H9 (cell line): ENCODE results near the gene TXNDC11. TPM values are rescaled to one million over a fixed set of nuclear protein-coding genes. Genes with fewer than 3 reads are reported as not detected.

Experiments used
- DNase-seq: peaks from one replicate; pipeline ENCODE4 v3.0.0-alpha.2; 2017
- H2AFZ ChIP-seq: one replicate; pipeline ENCODE4 v1.6.1; 2013; ENCODE audit warnings: mild to moderate bottlenecking, low read length, control low read depth, moderate library complexity
- H2AK5ac ChIP-seq: 2 replicates; pipeline ENCODE4 v1.6.1; 2013; ENCODE audit warnings: low read length, control low read depth, mixed read lengths; ENCODE audit not compliant: insufficient read length
- H2BK120ac ChIP-seq: one replicate; pipeline ENCODE4 v1.6.1; 2013; ENCODE audit warnings: low read depth, mild to moderate bottlenecking, low read length, control low read depth, inconsistent platforms; ENCODE audit not compliant: poor library complexity, severe bottlenecking
- H2BK12ac ChIP-seq: 2 replicates; pipeline ENCODE4 v1.6.1; 2013; ENCODE audit warnings: low read length, control low read depth, mixed read lengths, low read depth; ENCODE audit not compliant: insufficient read length
- H2BK15ac ChIP-seq: 2 replicates; pipeline ENCODE4 v1.6.1; 2013; ENCODE audit warnings: low read depth, low read length, control low read depth
- H2BK20ac ChIP-seq: one replicate; pipeline ENCODE4 v1.6.1; 2013; ENCODE audit warnings: low read depth, mild to moderate bottlenecking, low read length, control low read depth, inconsistent platforms; ENCODE audit not compliant: poor library complexity, severe bottlenecking
- H2BK5ac ChIP-seq: 2 replicates; pipeline ENCODE4 v1.6.1; 2013; ENCODE audit warnings: low read length, control low read depth, mixed read lengths; ENCODE audit not compliant: insufficient read length
- H3K14ac ChIP-seq: 2 replicates; pipeline ENCODE4 v1.6.1; 2013; ENCODE audit warnings: low read length, control low read depth; ENCODE audit not compliant: insufficient read depth
- H3K18ac ChIP-seq: 2 replicates; pipeline ENCODE4 v1.6.1; 2013; ENCODE audit warnings: low read depth, mild to moderate bottlenecking, mixed read lengths, low read length, control low read depth; ENCODE audit not compliant: insufficient read length
- H3K23ac ChIP-seq: 2 replicates; pipeline ENCODE4 v1.6.1; 2013; ENCODE audit warnings: low read length, control low read depth, mixed read lengths, low read depth; ENCODE audit not compliant: insufficient read length
- H3K23me2 ChIP-seq: 2 replicates; pipeline ENCODE4 v1.6.1; 2013; ENCODE audit warnings: low read depth, mild to moderate bottlenecking, mixed read lengths, low read length, control low read depth; ENCODE audit not compliant: insufficient read length, poor library complexity, severe bottlenecking
- H3K27ac ChIP-seq: 2 replicates; pipeline ENCODE4 v1.5.1; 2013; ENCODE audit warnings: low read length, control low read depth, mixed read lengths, low read depth; ENCODE audit not compliant: insufficient read length
- H3K27me3 ChIP-seq: 2 replicates; pipeline ENCODE4 v1.6.1; 2013; ENCODE audit warnings: low read length, control low read depth, inconsistent platforms; ENCODE audit not compliant: insufficient read depth
- H3K4ac ChIP-seq: 2 replicates; pipeline ENCODE4 v1.6.1; 2013; ENCODE audit warnings: low read depth, mild to moderate bottlenecking, control low read depth, inconsistent platforms, low read length, moderate library complexity
- H3K4me1 ChIP-seq: 2 replicates; pipeline ENCODE4 v1.6.1; 2013; ENCODE audit warnings: low read length, control low read depth, inconsistent platforms; ENCODE audit not compliant: insufficient read depth
- H3K4me2 ChIP-seq: 2 replicates; pipeline ENCODE4 v1.6.1; 2013; ENCODE audit warnings: low read length, control low read depth, mixed read lengths; ENCODE audit not compliant: insufficient read length, insufficient read depth
- H3K56ac ChIP-seq: 2 replicates; pipeline ENCODE4 v1.6.1; 2013; ENCODE audit warnings: low read depth, mild to moderate bottlenecking, mixed read lengths, low read length, control low read depth; ENCODE audit not compliant: insufficient read length
- H3K79me1 ChIP-seq: 2 replicates; pipeline ENCODE4 v1.6.1; 2013; ENCODE audit warnings: low read depth, mild to moderate bottlenecking, moderate library complexity, low read length, control low read depth, inconsistent platforms; ENCODE audit not compliant: insufficient read depth, poor library complexity, severe bottlenecking
- H3K79me2 ChIP-seq: 2 replicates; pipeline ENCODE4 v1.6.1; 2013; ENCODE audit warnings: low read length, control low read depth, inconsistent platforms; ENCODE audit not compliant: insufficient read depth
- H3K9ac ChIP-seq: 2 replicates; pipeline ENCODE4 v1.6.1; 2013; ENCODE audit warnings: low read length, control low read depth, mixed read lengths; ENCODE audit not compliant: insufficient read length; ENCODE audit errors: extremely low read depth
- H3K9me3 ChIP-seq: one replicate; pipeline ENCODE4 v1.6.1; 2013; ENCODE audit warnings: low read depth, low read length, inconsistent platforms; ENCODE audit not compliant: control insufficient read depth
- H3T11ph ChIP-seq: one replicate; pipeline ENCODE4 v1.6.1; 2013; ENCODE audit warnings: mild to moderate bottlenecking, low read length, control low read depth, inconsistent platforms
- H4K20me1 ChIP-seq: one replicate; pipeline ENCODE4 v1.6.1; 2013; ENCODE audit not compliant: control insufficient read depth, insufficient read length, insufficient read depth
- H4K5ac ChIP-seq: 2 replicates; pipeline ENCODE4 v1.6.1; 2013; ENCODE audit warnings: low read depth, mild to moderate bottlenecking, mixed read lengths, low read length, control low read depth; ENCODE audit not compliant: insufficient read length
- H4K8ac ChIP-seq: replicated peaks from 2 replicates; pipeline ENCODE4 v1.6.1; 2013; ENCODE audit warnings: low read length, control low read depth, mixed read lengths, low read depth; ENCODE audit not compliant: insufficient read length
- H4K91ac ChIP-seq: 2 replicates; pipeline ENCODE4 v1.6.1; 2013; ENCODE audit warnings: low read depth, mild to moderate bottlenecking, moderate library complexity, mixed read lengths, low read length, control low read depth; ENCODE audit not compliant: insufficient read length
- H3K27ac Mint-ChIP-seq, 3 experiments: 2 replicates in 2 of 3; 3 replicates in 1 of 3; pipeline ENCODE4 v1.8.0; 2020 to 2021; ENCODE audit warnings: mixed read lengths in 3 of 3, mild to moderate bottlenecking in 1 of 3, moderate library complexity in 1 of 3
- H3K27me3 Mint-ChIP-seq: 2 replicates; pipeline ENCODE4 v1.8.0; 2021; ENCODE audit warnings: low read depth, mild to moderate bottlenecking, moderate library complexity, mixed read lengths
- H3K36me3 Mint-ChIP-seq, 3 experiments: 2 replicates in 2 of 3; 3 replicates in 1 of 3; pipeline ENCODE4 v1.8.0; 2020 to 2021; ENCODE audit warnings: low read depth in 3 of 3, mixed read lengths in 3 of 3; ENCODE audit not compliant: insufficient read depth in 1 of 3
- H3K4me1 Mint-ChIP-seq, 2 experiments: 2 replicates each; pipeline ENCODE4 v1.8.0; 2020; ENCODE audit warnings: mixed read lengths in 2 of 2
- H3K4me3 Mint-ChIP-seq, 2 experiments: 2 replicates in 1 of 2; 3 replicates in 1 of 2; pipeline ENCODE4 v1.8.0; 2020 to 2021; ENCODE audit warnings: mild to moderate bottlenecking in 2 of 2, mixed read lengths in 2 of 2, moderate library complexity in 1 of 2
- H3K9me3 Mint-ChIP-seq, 2 experiments: 2 replicates in 1 of 2; 3 replicates in 1 of 2; pipeline ENCODE4 v1.8.0; 2020; ENCODE audit warnings: mild to moderate bottlenecking in 2 of 2, mixed read lengths in 2 of 2, moderate library complexity in 1 of 2
- WGBS: extraction: QIAGEN DNeasy Blood & Tissue Kit; methylation state at CpG from one replicate; pipeline ENCODE4 v1.1.7; 2013; ENCODE audit warnings: missing lambda C conversion rate, low lambda C conversion rate, mixed read lengths; ENCODE audit not compliant: insufficient read length; ENCODE audit errors: extremely low coverage; 5-methylcytosine and 5-hydroxymethylcytosine counted together
- total RNA-seq: library from RNA; stranded (reverse); gene quantifications from 2 replicates; pipeline ENCODE4 v1.2.1, GENCODE V29; 2021
- TF ChIP-seq, protein P1 (sequence below): fragments of 200-600 bp; sonication (generic); conservative IDR thresholded peaks from 3 replicates; pipeline ENCODE4 v1.8.0; 2021; ENCODE audit warnings: antibody characterized with exemption, mild to moderate bottlenecking

Gene TXNDC11
- total RNA-seq, 1 experiment from 2014 or later: 12.2 TPM

DNA sequence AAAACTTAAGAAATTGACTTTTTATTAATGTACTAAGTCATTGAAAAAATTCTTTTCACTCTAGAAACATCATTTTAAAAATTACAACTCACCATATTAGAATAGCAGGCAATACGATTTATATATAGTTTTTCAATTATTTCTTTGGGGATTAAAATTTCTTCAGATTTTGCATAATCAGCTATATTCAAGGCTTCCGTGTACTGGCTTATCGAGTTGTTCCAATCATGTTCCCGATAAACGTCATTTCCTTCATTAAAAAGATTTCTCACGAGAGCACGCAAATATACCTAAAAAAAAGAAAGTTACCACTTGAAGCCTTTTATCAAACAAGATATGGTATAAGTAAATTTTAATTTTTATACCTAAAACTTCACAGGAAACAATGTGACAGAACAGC lies 36.4 kb upstream of the TXNDC11 start:
- no peak overlapping the region for H3K9ac ChIP-seq
- no peaks in the 10 kb centered on the region for H4K20me1 ChIP-seq
- peaks cover 8 to 33% (median 33%) of the 10 kb centered on the region in 3 experiments; a peak in 6 of 7 replicates for H3K36me3 Mint-ChIP-seq
- H3K23me2 ChIP-seq: no peaks in the 10 kb centered on the region
- DNase-seq: no peak
- H3K18ac ChIP-seq: no peak overlapping the region
- H3K4me1 ChIP-seq: peaks cover 5% of the 10 kb centered on the region; the same call in 1 of the 2 replicates
- H3K27me3 Mint-ChIP-seq: no peaks in the 10 kb centered on the region
- TF ChIP-seq, protein P1, sequence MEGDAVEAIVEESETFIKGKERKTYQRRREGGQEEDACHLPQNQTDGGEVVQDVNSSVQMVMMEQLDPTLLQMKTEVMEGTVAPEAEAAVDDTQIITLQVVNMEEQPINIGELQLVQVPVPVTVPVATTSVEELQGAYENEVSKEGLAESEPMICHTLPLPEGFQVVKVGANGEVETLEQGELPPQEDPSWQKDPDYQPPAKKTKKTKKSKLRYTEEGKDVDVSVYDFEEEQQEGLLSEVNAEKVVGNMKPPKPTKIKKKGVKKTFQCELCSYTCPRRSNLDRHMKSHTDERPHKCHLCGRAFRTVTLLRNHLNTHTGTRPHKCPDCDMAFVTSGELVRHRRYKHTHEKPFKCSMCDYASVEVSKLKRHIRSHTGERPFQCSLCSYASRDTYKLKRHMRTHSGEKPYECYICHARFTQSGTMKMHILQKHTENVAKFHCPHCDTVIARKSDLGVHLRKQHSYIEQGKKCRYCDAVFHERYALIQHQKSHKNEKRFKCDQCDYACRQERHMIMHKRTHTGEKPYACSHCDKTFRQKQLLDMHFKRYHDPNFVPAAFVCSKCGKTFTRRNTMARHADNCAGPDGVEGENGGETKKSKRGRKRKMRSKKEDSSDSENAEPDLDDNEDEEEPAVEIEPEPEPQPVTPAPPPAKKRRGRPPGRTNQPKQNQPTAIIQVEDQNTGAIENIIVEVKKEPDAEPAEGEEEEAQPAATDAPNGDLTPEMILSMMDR: no peak
- peaks cover 0 to 10% of the 10 kb centered on the region in 2 experiments; a peak in 2 of 4 replicates for H3K4me1 Mint-ChIP-seq
- H2BK12ac ChIP-seq: no peak overlapping the region
- H2AK5ac ChIP-seq: no peak overlapping the region
- H2BK20ac ChIP-seq: no peak overlapping the region
- no peak overlapping the region for H3K27ac Mint-ChIP-seq
- H3K14ac ChIP-seq: no peak overlapping the region
- H3K4ac ChIP-seq: no peak overlapping the region
- H3K79me2 ChIP-seq: peaks cover 4% of the 10 kb centered on the region; the same call in 1 of the 2 replicates
- H4K5ac ChIP-seq: no peak overlapping the region
- no peak overlapping the region for H2AFZ ChIP-seq
- H3K23ac ChIP-seq: no peak overlapping the region
- H4K91ac ChIP-seq: no peak overlapping the region
- no peaks in the 10 kb centered on the region for H3K9me3 ChIP-seq
- H3K9me3 Mint-ChIP-seq: no peaks in the 10 kb centered on the region
- no peak overlapping the region for H4K8ac ChIP-seq
- H3K79me1 ChIP-seq: peaks cover 6% of the 10 kb centered on the region
- H3T11ph ChIP-seq: no peak overlapping the region
- H3K4me3 Mint-ChIP-seq: no peak overlapping the region
- no peak overlapping the region for H3K4me2 ChIP-seq
- no peaks in the 10 kb centered on the region for H3K27me3 ChIP-seq
- no CpG with 5 or more reads among the region's 7 CpGs for WGBS
- H3K56ac ChIP-seq: no peak overlapping the region
- no peak overlapping the region for H2BK5ac ChIP-seq
- no peak overlapping the region for H3K27ac ChIP-seq
- no peak overlapping the region for H2BK120ac ChIP-seq
- no peak overlapping the region for H2BK15ac ChIP-seq
